SK-N-SH treated with all-trans-retinoic acid at 6 μM for 48 hours (cell line): ENCODE results near the gene NRXN3.

Source experiments
- ARNTL ChIP-seq: fragments of 450-650 bp; formaldehyde crosslinking; IDR thresholded peaks from 2 replicates; pipeline ENCODE4 v1.5.0; 2020; ENCODE audit warnings: low read depth, mild to moderate bottlenecking, moderate library complexity, borderline replicate concordance
- ESRRG ChIP-seq: fragments of 250-450 bp; sonication (Bioruptor Pico); IDR thresholded peaks from 2 replicates; pipeline ENCODE4 v1.6.1; 2021; ENCODE audit warnings: mild to moderate bottlenecking

- TF ChIP-seq ESRRG (CRISPR knock-in tag) = no peak
- no peak for TF ChIP-seq ARNTL
These were observed 1355.2 kb downstream of the NRXN3 start for GRCh38 chr14:79525416-79525815.
